HG03460 (cell line): ENCODE data around the gene TRIM67.
"Not testable (repeated sequence)": the region's sequence is repeated elsewhere in the genome, so short reads cannot be mapped to it uniquely, and the experiment has no call there.

ENCODE experiments used
- ATAC-seq: cut with Tn5 transposase; IDR thresholded peaks from one replicate; pipeline ENCODE4 v1.9.1; 2021; ENCODE audit not compliant: unreplicated experiment

TRIM67 gene

DNA sequence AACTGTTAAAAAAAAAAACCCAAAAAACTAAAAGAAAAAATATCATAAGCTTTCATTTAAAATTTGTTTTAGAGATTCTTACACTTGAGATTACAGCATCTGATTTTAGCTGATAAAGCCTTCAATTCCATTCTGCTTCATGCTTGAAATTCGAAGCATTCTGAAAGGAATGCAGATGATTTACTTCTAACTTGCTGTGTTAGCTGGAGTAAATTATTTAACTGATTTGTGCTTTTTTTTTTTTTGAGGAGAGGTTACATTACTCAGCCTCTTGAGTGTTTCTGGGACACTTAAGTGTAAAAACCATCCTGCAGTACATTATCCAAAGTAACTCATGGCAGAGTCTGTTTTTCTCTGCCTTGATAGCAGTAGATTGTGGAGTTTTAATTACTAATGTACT, 4.5 kb upstream of the TRIM67 start:
- no peak for ATAC-seq

DNA sequence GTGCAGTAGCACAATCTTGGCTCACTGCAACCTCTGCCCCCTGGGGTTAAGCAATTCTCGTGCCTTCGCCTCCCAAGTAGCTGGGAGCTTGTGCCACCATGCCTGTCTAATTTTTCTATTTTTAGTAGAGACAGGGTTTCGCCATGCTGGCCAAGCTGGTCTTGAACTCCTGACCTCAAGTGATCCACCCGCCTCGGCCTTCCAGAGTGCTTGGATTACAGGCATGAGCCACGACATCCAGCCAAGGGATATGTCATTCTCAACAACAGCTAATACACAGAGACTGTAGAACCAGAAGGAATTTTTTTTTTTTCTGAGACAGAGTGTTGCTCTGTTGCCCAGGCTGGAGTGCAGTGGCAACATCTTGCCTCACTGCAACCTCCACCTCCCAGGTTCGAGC, 3.7 kb upstream of the TRIM67 start:
- ATAC-seq: not testable (repeated sequence)

DNA sequence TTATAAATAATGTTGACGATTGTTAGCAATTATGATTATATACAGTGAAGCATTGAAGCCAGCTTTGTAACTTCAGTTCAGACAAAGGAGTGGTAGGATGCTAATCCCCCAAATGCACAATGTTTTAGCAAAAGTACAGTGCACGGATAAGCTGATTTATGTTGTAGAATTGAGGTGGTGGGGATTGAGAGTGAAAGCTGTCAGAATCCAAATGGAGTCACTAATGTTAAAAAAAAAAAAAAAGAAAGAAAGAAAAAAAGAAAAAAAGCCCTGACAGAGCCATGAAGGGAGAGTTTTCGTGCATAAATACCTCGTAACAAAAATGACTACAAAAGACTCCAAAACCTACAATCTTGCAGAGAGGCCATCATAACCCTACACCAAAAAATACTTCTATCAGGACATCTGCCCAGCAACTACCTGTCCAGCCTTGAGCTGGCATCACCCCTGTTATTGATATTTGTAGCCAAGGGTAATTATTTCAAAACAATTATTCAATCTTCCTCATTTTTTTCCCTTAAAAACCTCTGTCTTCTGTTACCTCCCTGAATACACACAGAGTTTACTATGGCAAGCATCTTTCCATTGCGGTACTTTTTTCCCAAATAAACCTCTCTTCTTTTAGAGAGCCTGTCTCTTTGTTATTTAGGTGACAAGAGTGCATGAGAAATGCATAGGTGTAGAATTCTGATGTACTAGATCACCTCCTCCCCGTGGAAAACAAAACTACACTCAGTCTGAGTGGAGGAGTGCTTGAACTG, 2.5 kb upstream of the TRIM67 start:
- ATAC-seq: no peak

DNA sequence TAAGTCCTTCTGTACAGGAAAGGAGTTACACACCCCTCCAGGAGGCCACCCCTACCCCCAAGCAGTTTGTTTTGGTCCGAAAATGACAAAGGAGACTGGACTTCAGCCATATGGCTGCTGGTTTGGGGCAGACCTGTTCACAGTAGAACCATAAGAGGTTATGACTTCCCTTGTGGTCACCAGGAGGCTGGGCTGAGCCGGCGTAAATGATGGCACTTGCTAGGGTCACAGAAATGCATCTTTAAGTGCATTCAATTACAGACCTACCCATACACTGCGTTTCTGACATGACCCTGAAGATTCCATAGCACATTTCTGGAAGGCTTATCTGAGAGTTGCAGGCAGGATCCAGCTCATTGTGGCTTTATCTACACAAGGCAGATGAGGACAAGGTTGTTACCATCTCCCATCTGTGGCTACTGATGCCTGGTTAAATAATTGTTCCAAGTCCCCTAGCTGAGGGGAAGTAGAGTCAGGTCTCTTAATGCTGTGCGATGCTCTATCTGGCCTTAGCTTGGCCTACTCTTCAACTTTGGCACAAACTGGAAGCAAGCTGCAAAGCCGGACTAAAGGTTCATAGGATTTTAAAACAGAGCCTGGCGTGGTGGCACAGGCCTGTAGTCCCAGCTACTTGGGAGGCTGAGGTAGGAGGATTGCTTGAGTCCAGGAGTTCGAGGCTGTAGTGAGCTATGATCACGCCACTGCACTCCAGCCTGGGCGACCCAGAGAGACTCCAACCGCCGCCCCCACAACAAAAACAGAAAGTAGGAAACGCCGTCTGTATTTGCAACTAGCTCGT, 1.7 kb upstream of the TRIM67 start:
- ATAC-seq: no peak

DNA sequence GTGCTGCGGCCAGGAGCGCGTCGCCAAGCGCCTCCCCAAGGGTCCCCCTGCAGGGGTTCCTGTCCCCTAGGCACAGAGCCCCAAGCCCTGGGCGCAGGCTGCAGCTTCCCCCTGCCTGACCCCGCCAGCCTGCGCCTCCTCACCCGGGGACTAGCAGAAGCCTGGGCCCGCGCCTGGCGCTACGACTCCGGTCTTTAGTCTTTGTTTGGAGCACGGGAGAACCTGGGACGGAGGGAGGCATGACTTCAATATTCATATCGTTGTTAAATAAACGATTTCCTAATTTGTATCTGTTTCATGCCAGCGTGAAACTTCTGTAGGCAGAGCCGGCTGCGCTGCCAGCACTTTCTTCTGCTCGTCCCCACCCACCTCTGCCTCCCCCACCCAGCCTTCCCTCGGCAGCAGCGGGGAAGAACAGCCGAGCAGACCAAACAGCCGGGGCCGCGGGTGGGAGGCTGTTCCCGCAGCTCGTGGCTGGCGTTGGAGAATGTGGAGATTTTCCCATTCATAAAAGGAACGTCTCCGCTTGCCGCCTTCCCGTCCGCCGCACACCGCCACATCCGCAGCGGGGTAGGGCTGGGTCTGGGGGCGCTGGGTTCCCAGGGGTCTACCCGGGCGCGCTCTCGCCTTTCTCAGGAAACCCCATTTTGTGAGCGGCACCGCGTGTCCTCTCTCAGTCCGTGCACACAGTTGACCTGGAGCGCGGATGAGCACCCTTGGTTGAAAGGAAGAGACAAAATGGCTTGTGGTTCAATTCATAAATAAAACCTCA, 777 bp upstream of the TRIM67 start:
- ATAC-seq: no peak

DNA sequence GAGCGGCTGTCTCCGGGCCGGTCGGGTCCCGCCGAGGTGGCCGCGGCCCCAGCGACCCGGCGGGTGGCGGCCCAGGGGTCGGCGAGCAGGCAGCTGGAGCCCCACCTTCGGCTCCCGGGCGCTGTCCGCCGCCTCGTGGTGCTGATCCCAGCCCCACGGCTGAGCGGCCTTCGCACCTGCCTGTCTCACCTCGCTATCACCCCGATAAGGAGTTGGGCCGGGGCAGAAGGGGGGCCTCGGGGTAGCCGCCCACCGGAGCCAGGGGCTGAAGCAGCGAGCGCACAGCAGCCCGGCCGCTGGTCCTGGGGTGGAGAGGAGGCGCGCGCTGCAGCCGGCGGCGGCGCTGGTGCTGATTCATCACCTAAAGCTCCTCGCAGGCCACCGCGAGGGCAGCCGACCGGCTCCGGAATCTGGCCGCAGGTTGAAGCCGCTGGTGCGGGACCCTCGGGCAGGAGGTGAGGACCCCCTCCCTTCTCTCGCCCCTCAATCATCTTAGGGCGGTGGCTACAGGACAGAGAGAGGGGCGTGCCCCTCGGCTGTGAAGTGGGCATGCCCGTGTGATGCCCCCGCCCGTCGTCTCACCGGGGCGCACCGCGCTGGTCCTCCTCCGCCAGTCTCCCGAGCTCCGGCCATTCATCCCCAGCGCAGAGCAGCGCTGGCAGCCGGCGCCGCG, 575 bp downstream of the TRIM67 start:
- ATAC-seq: no peak

DNA sequence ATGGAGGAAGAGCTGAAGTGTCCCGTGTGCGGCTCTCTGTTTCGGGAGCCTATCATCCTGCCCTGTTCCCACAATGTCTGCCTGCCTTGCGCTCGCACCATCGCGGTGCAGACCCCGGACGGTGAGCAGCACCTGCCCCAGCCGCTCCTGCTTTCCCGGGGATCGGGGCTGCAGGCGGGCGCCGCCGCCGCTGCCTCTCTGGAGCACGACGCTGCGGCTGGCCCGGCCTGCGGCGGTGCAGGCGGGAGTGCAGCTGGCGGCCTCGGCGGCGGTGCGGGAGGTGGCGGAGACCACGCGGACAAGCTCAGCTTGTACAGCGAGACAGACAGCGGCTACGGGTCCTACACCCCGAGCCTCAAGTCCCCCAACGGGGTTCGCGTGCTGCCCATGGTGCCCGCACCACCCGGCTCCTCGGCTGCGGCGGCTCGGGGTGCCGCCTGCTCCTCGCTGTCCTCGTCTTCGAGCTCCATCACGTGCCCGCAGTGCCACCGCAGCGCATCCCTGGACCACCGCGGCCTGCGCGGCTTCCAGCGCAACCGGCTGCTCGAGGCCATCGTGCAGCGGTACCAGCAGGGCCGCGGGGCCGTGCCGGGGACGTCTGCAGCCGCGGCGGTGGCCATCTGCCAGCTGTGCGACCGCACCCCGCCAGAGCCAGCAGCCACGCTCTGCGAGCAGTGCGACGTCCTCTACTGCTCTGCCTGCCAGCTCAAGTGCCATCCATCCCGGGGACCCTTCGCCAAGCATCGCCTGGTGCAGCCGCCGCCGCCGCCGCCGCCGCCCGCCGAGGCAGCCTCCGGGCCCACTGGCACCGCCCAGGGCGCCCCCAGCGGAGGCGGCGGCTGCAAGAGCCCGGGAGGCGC, 1.3 kb downstream of the TRIM67 start:
- ATAC-seq: no peak

DNA sequence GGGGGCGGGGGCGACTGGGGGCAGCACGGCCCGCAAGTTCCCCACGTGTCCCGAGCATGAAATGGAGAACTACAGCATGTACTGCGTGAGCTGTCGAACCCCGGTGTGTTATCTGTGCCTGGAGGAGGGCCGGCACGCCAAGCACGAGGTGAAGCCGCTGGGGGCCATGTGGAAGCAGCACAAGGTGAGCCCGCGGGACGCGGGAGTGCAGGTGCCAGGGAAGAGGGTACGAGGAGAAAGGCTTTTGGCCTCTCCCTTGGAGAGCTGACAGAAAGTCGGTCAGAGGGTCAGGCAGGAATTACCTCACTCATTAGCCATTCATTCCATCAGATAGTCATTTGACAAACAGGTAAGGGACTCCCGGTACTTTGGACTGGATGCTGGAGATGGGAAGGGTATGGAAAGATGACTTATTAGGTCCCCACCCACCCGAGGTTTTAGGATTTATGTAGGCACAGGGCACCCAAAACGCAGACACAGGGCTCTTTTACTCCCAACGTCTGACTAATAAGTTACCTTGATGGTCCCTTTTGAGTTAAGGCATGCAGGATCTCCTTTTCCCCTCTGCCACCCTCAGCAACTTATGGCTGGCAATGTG, 2.1 kb downstream of the TRIM67 start:
- ATAC-seq: no peak

DNA sequence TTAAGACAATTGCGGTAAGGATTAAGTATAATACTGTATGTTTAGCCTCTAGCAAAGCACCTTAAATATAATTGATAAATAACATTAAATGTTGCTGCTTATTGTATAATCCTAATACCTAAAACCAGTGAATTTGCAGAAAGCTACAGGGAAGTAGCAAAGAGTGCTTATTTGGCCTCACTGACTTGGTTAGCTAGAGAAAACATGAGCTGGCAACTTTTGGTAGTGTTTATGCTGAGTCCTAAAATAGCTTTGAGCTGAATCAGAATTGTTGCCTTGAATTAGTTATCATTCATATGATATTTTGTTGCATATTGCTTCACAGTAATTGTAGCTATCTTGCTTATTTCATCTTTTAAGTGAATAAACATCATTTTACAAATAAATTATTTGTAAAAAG, 3.5 kb downstream of the TRIM67 start:
- no peak for ATAC-seq

DNA sequence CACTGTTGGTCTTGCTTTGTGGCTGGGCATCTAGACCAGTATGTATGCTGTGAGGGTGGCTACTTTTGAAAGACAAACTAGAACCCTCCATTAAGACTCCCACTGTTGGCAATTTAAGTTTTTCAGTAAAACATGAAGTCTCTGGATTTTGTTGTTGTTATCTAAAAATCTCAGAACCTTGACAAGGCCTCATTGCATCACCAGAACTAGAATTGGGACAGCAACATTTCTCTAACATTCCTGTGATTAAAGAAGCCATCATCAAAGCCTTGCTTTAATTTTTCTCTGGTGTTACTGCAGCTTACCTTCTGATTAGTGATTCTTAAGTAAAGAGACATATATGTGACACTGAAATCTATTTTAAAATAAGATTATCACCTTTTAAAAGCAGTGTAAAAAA, 4.5 kb downstream of the TRIM67 start:
- ATAC-seq: no peak

DNA sequence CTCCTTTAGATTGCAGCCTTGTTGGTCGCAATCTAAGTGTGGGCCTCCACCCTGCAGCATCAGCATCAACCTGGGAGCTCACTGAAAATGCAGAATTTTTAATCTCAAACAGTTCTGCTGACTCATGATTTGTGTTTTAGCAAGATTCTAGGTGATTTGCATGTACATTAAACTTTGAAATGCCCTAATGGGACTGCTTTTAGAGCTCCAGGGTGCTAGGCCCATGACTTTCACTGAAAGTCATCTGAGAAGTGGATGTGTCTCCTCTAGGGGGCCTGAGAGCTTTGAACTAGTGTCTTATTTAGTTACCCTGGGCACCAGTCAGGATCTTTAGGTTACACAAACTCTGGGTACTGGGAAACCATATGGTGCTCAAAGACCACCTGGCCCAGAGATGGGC, 9.0 kb downstream of the TRIM67 start:
- no peak for ATAC-seq

DNA sequence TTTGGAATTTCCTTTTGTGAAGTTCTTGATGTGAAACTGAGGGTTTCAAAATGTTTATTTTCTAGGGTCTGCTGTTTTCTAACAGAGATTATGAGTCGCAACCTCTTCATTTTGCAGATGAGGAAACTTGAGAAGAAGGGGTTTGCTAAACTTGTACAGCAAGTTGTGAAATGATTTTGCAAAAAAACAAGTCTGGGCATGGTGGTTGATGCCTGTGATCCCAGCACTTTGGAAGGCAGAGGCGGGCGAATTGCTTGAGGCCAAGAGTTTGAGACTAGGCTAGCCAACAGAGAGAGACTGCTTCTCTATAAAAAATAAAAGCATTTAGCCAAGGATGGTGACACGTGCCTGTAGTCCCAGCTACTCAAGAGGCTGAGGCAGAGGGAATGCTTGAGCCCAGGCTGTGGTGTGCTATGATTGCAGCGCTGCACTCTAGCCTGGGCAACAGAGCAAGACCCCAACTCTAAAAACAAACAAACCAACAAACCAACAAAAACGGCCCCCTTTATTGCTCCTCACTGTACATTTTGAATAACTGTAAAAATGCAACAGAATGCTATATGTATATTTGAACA, 9.9 kb downstream of the TRIM67 start:
- ATAC-seq: no peak

DNA sequence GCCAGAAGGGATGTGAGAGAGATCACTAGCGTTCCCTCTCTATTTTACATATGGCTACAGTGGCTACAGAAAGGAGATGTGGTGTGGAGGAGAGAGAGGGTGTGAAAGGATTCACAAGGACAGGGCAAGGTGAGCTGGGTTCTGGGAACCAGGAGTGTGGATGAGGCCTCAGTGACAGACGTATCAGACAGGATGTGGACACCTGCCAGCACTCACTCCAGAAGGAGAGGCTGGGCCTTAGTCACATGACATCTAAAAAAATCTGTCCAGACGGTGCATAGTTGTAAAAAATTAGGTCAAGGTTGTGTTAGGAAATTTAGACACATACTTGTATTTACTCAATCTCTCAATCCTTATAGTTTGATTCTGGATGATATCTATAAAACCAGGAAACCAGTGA, 10.6 kb downstream of the TRIM67 start:
- no peak for ATAC-seq

DNA sequence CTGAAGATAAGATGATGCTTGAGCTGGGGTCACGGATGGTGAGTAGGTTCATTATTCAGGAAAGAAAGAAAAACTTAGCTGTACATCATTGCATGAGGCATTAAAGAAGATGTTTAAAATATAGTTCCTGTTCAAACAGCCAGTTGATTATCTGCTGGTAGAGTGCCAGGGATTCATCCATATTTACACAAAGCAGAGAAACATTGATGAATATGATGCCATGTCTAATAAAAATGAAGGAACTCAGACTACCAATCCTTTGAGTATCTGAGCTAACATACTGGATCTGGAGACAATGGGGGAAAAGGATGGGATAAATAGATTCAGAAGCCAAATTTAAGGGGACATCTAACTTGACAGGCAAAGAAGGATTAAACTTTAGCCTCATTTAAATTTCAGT, 14.6 kb downstream of the TRIM67 start:
- ATAC-seq: no peak

DNA sequence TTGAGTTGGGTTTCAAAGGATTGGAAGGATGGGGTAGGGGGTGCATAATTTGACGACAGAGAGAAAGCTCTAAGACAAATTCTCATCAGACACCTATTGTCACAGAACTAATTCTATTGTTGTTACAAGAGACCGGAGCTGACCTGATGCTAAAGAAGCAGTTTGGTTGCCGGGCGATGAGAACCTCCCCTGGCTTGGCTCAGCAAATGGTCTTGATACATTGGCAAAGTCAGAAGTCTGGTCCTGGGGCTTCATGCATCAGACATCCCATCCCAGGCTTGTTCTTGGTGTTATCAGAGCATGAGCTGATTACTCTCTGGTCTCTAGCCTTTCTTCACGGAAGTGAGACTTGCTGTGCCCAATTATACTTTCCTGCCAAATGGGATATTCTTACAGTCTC, 15.4 kb downstream of the TRIM67 start:
- no peak for ATAC-seq

DNA sequence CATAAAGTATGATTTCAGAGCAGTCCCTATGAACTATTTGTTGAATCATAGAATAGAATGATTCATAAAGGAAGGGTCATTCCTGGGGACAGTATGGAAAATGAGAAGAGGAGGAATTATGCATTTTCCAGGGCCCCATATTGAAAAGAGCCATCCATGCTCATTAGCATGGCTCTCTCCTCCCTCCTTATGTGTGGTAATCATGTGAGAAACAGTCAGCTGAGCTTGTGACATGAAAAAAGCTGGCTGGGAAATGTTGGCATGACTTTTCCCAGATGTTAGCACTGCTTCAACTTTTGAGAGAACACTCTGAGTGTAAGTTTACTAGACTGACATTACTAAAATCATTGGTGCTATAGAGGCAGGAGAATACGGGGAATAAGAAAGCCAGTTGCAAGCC, 16.1 kb downstream of the TRIM67 start:
- no peak for ATAC-seq

DNA sequence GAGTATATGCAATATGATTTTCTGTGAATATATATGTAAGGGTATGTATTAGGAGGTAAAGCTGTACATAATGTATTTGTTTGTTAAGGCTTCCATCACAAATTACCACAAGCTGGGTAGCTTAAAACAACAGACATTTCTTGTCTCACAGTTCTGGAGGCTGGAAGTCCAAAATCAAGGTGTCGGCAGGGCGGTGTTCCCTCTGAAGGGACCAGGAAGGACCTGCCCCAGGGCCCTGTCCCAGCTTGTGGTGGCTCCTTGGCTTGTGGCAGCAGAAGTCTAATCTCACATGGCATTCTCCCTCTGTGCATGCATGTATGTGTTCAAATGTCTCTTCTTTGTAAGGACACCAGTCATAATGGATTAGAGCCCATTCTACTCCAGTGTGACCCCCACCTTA, 17.1 kb downstream of the TRIM67 start:
- no peak for ATAC-seq

DNA sequence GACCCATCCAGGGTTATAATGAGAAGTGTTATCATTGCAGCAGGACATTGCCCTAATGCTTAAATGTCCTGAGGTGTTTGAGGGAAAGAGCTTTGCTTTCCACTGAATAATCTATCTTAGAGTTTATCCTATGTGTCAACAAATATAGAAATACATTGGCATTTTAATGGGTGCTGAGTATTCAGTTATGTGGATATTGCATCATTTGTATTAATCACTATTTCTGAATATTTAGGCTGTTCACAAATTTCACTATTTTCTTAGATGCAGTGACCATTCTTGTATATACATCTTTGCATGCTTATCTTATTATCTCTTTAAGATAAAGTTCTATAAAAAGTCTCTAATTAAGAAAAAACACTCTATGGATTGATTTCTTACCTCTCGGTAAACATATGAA, 18.2 kb downstream of the TRIM67 start:
- ATAC-seq: no peak

DNA sequence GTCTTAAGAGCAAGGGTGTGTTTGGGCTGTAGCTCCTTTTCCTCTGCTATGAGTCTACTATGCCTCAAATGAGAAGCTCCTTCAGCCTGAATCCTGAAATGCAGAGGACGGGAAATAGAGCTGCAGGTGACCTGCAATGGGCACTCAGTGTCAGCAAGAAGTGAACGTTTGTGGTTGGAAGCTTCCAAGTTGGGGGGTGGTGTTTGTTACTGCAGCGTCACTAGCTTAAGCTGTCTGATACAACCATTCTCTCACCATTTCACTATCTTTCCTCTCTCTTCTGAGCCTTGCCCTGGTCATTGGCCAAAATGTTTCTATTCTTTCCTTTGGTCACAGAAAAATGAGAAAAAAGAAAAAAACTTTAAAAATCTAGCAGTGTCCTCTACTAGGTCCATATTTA, 19.4 kb downstream of the TRIM67 start:
- no peak for ATAC-seq

DNA sequence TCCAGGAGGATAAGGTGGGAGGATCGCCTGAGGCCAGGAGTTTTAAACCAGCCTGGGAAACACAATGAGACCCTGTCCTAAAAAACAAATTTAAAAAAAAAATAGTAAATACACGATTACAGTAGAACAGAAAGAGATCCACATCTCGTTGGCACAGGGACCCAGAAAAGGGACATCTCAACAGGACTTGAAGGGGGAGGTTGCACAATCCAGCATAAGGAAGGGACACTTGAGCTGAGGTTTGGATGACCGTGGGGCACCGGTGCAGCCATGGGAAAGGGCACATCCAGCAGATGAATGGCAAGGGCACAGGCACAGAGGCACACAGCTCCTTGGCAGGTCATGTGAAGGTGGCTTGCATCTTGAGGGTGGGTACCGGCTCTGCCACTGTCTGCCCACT, 20.5 kb downstream of the TRIM67 start:
- no peak for ATAC-seq
